SJSA1 (cell line): ENCODE measurements around the gene CWC25. TPM values are rescaled to one million over a fixed set of nuclear protein-coding genes. Genes with fewer than 3 reads are reported as not detected.

Source experiments
- DNase-seq, 2 experiments: peaks; one replicate each; pipeline ENCODE4 v3.0.0-alpha.2; 2015 to 2020; ENCODE audit warnings: low spot score in 2 of 2, low read depth in 1 of 2
- H3K27ac ChIP-seq: fragments of 250-450 bp; sonication (Bioruptor Pico); 2 replicates; pipeline ENCODE4 v1.5.1; 2020; ENCODE audit warnings: mild to moderate bottlenecking, moderate library complexity
- H3K27me3 ChIP-seq: fragments of 250-450 bp; sonication (Bioruptor Pico); replicated peaks from 2 replicates; pipeline ENCODE4 v1.5.1; 2020; ENCODE audit warnings: mild to moderate bottlenecking, moderate library complexity
- H3K36me3 ChIP-seq: fragments of 250-450 bp; sonication (Bioruptor Pico); 2 replicates; pipeline ENCODE4 v1.5.1; 2020; ENCODE audit warnings: mild to moderate bottlenecking
- H3K4me1 ChIP-seq: fragments of 250-450 bp; sonication (Bioruptor Pico); replicated peaks from 2 replicates; pipeline ENCODE4 v1.6.1; 2021; ENCODE audit warnings: mild to moderate bottlenecking
- H3K4me3 ChIP-seq: fragments of 250-450 bp; sonication (Bioruptor Pico); 2 replicates; pipeline ENCODE4 v1.5.1; 2020; ENCODE audit warnings: mild to moderate bottlenecking
- H3K9me3 ChIP-seq: fragments of 250-450 bp; sonication (Bioruptor Pico); replicated peaks from 2 replicates; pipeline ENCODE4 v1.5.1; 2020; ENCODE audit warnings: mild to moderate bottlenecking
- total RNA-seq: library from RNA; depleted of rRNA; stranded (reverse); fragments of >200 nt; shearing (Covaris generic); gene quantifications from 2 replicates; pipeline ENCODE4 v1.2.3, GENCODE V29; 2014; rRNA removed

The CWC25 gene
- total RNA-seq, 1 experiment from 2014 or later = 11.3 TPM

- Histone ChIP-seq H3K27ac (no peak overlapping the region), H3K36me3 (peaks cover 32% of the 10 kb centered on the region), H3K4me1 (peaks cover 39% of the 10 kb centered on the region), H3K9me3 (no peaks in the 10 kb centered on the region), H3K4me3 (peak overlapping the region; percentile 68), H3K27me3 (no peaks in the 10 kb centered on the region)
- DNase-seq = no peak
Measured at GRCh38 chr17:38751144-38751807, 73.8 kb downstream of the CWC25 start.

Other genes starting within 250 kb of the CWC25 start
- gene SRCIN1, start 219.4 kb downstream of the CWC25 start, total RNA-seq = not detected in 2 replicates
- gene EPOP, start 150.4 kb downstream of the CWC25 start, total RNA-seq = 0.09 and 0.29 TPM in 2 replicates
- 8.6 and 11.7 TPM in 2 replicates for gene MLLT6, start 120.0 kb downstream of the CWC25 start, total RNA-seq
- 2.2 and 6.1 TPM in 2 replicates for gene CISD3, start 95.0 kb downstream of the CWC25 start, total RNA-seq
- gene PCGF2, start 77.0 kb downstream of the CWC25 start, total RNA-seq = 3.6 and 4.2 TPM in 2 replicates
- 297 and 448 TPM in 2 replicates for gene PSMB3, start 72.6 kb downstream of the CWC25 start, total RNA-seq
- gene PIP4K2B, start 25.8 kb downstream of the CWC25 start, total RNA-seq = 37.0 and 47.9 TPM in 2 replicates
- gene RPL23, start 28.4 kb upstream of the CWC25 start, total RNA-seq = 817 and 952 TPM in 2 replicates
- 146 and 174 TPM in 2 replicates for gene LASP1, start 44.7 kb upstream of the CWC25 start, total RNA-seq
- gene FBXO47, start 142.1 kb upstream of the CWC25 start, total RNA-seq = not detected in 2 replicates